NB4 (cell line): ENCODE data around the gene CACNB3.

Source experiments
- CTCF ChIP-seq: IDR thresholded peaks from one replicate; pipeline ENCODE4 v1.5.1; 2012; ENCODE audit warnings: low read depth, low read length
- MAX ChIP-seq: IDR thresholded peaks from 2 replicates; pipeline ENCODE4 v1.6.1; 2011; ENCODE audit warnings: low read depth, low read length
- MYC ChIP-seq: IDR thresholded peaks from 2 replicates; pipeline ENCODE4 v1.6.1; 2011; ENCODE audit warnings: low read depth, low read length
- POLR2A ChIP-seq: IDR thresholded peaks from 2 replicates; pipeline ENCODE4 v1.6.1; 2011; ENCODE audit warnings: mild to moderate bottlenecking; ENCODE audit not compliant: insufficient read length; ENCODE audit errors: extremely low read depth

GRCh38 chr12:48816143-48816854 lies 2.0 kb upstream of the CACNB3 start:
- TF ChIP-seq CTCF = no peak
- no peak for TF ChIP-seq MAX
- TF ChIP-seq POLR2A = no peak
- TF ChIP-seq MYC = no peak
